CD4-positive, alpha-beta memory T cell (primary cell): ENCODE data around the gene L3MBTL2. TPM values are rescaled to one million over a fixed set of nuclear protein-coding genes. Genes with fewer than 3 reads are reported as not detected.

Experiments
- CTCF ChIA-PET: fragments of 350-600 bp; sonication (Branson Sonifier 250); formaldehyde crosslinking; loops from one replicate; lab custom pipeline; 2021; ENCODE audit warnings: inconsistent platforms; ENCODE audit not compliant: partially characterized antibody; lab: Charles Lee
- POLR2A ChIA-PET: fragments of 350-600 bp; sonication (Branson Sonifier 250); formaldehyde crosslinking; loops from one replicate; lab custom pipeline; 2021; ENCODE audit not compliant: partially characterized antibody; lab: Charles Lee
- DNase-seq, 5 donors: peaks; one replicate each; pipeline versions ENCODE4 v3.0.0 to v3.0.0-alpha.2; 2020 to 2022; ENCODE audit warnings: mixed read lengths in 1 of 5
- H3K27ac ChIP-seq: one replicate; pipeline ENCODE4 v1.7.0; 2013; ENCODE audit warnings: low read depth, low read length
- H3K27me3 ChIP-seq: 2 replicates; pipeline ENCODE4 v1.7.0; 2013; ENCODE audit warnings: mild to moderate bottlenecking, low read length, moderate library complexity; ENCODE audit not compliant: insufficient read depth
- H3K36me3 ChIP-seq: 2 replicates; pipeline ENCODE4 v1.7.0; 2013; ENCODE audit warnings: mild to moderate bottlenecking, low read length, moderate library complexity; ENCODE audit not compliant: insufficient read depth
- H3K4me1 ChIP-seq: 2 replicates; pipeline ENCODE4 v1.7.0; 2013; ENCODE audit warnings: mild to moderate bottlenecking, low read length, moderate library complexity; ENCODE audit not compliant: insufficient read depth
- H3K4me3 ChIP-seq, 2 donors: one replicate each; pipeline ENCODE4 v1.7.0; 2013; ENCODE audit warnings: low read length in 2 of 2, mild to moderate bottlenecking in 1 of 2
- H3K9me3 ChIP-seq, 2 donors: one replicate each; pipeline ENCODE4 v1.7.0; 2013; ENCODE audit warnings: low read length in 2 of 2, control low read depth in 1 of 2; ENCODE audit not compliant: control insufficient read depth in 1 of 2
- H3K27ac Mint-ChIP-seq, 7 donors: one replicate each; pipeline ENCODE4 v1.8.0; 2020 to 2021; ENCODE audit warnings: mixed read lengths in 7 of 7, mild to moderate bottlenecking in 6 of 7, inconsistent platforms in 3 of 7, moderate library complexity in 3 of 7
- H3K27me3 Mint-ChIP-seq, 2 donors: one replicate each; pipeline ENCODE4 v1.8.0; 2020 to 2021; ENCODE audit warnings: mixed read lengths in 2 of 2
- H3K36me3 Mint-ChIP-seq, 2 donors: one replicate each; pipeline ENCODE4 v1.8.0; 2020 to 2021; ENCODE audit warnings: mixed read lengths in 2 of 2, inconsistent platforms in 1 of 2, mild to moderate bottlenecking in 1 of 2
- H3K4me1 Mint-ChIP-seq, 4 donors: one replicate each; pipeline ENCODE4 v1.8.0; 2020 to 2021; ENCODE audit warnings: mixed read lengths in 4 of 4, mild to moderate bottlenecking in 1 of 4
- H3K4me3 Mint-ChIP-seq, 8 donors: one replicate each; pipeline ENCODE4 v1.8.0; 2020 to 2021; ENCODE audit warnings: mixed read lengths in 8 of 8, mild to moderate bottlenecking in 7 of 8, moderate library complexity in 6 of 8, inconsistent platforms in 3 of 8
- H3K9me3 Mint-ChIP-seq, 8 donors: one replicate each; pipeline ENCODE4 v1.8.0; 2020 to 2021; ENCODE audit warnings: mixed read lengths in 8 of 8, mild to moderate bottlenecking in 5 of 8, inconsistent platforms in 3 of 8, moderate library complexity in 1 of 8
- intact Hi-C: fragments of 100-400 bp; cut with micrococcal nuclease; formaldehyde crosslinking; loops from one replicate; pipeline ENCODE4 v1.15.1; 2023
- polyA plus RNA-seq, 2 donors: library from polyadenylated mRNA; unstranded; fragments of 300-500 nt; fragmentation: Illumina TruSeq; gene quantifications; one replicate each; pipeline ENCODE4 v1.2.3, GENCODE V29; 2021
- total RNA-seq, 2 experiments: library from RNA; stranded (reverse); gene quantifications; one replicate each; pipeline ENCODE4 v1.2.3, GENCODE V29; 2021

L3MBTL2 gene
- total and polyA plus RNA-seq, 4 experiments from 2014 or later, result 27.5 to 48.2 (median 35.4) TPM

GRCh38 chr22:41248314-41248713 lies 43.2 kb downstream of the L3MBTL2 start:
- intact Hi-C loops, result no loop called here
- CTCF ChIA-PET, result interaction anchor here (1.6 kb wide), 1 partner anchor 11 kb away, joined by 6 read pairs; no protein-coding TSS in a partner anchor
- H3K4me3 ChIP-seq, result no peak overlapping the region
- no peaks in the 10 kb centered on the region for H3K4me1 ChIP-seq
- H3K36me3 Mint-ChIP-seq, result peaks cover 19 to 55% of the 10 kb centered on the region in 2 donors
- no peaks in the 10 kb centered on the region for H3K9me3 ChIP-seq
- no peaks in the 10 kb centered on the region for H3K27me3 Mint-ChIP-seq
- H3K9me3 Mint-ChIP-seq, result no peaks in the 10 kb centered on the region
- no peaks in the 10 kb centered on the region for H3K27me3 ChIP-seq
- no peak overlapping the region for H3K4me3 Mint-ChIP-seq
- peaks cover 50% of the 10 kb centered on the region for H3K36me3 ChIP-seq
- POLR2A ChIA-PET, result no interaction called here
- H3K27ac ChIP-seq, result no peak overlapping the region
- no peak overlapping the region for H3K27ac Mint-ChIP-seq
- H3K4me1 Mint-ChIP-seq, result peaks cover 0 to 2% (median 0%) of the 10 kb centered on the region in 4 donors
- no peak for DNase-seq

DNA sequence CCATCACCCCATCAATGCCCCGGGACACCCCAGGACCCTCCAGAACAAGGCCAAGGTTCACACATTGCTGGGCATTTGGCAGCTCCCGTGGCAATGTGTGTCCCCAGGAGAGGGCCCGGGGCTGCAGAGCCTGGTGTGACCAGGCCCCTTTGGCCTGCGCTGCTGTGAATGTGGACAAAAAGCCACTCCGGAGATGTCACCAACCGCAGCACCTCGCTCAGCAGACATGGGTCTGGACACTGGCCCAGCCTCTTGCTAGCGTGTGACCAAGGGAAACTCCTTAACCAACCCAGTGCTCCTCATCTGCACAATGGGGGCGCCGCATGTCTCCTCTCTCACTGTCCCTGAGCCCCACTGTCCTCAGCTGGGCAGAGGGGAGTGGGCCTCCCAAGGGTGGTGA lies 43.6 kb downstream of the L3MBTL2 start:
- H3K36me3 Mint-ChIP-seq, result peaks cover 19 to 58% of the 10 kb centered on the region in 2 donors
- no peak overlapping the region for H3K4me3 Mint-ChIP-seq
- H3K36me3 ChIP-seq, result peaks cover 54% of the 10 kb centered on the region
- no peaks in the 10 kb centered on the region for H3K9me3 Mint-ChIP-seq
- no peak for DNase-seq
- no peaks in the 10 kb centered on the region for H3K4me1 ChIP-seq
- H3K4me1 Mint-ChIP-seq, result peaks cover 0 to 2% (median 0%) of the 10 kb centered on the region in 4 donors
- no peaks in the 10 kb centered on the region for H3K27me3 ChIP-seq
- CTCF ChIA-PET, result interaction anchor here (1.6 kb wide), 1 partner anchor 11 kb away, joined by 6 read pairs; no protein-coding TSS in a partner anchor
- no peak overlapping the region for H3K27ac Mint-ChIP-seq
- POLR2A ChIA-PET, result no interaction called here
- H3K27me3 Mint-ChIP-seq, result no peaks in the 10 kb centered on the region
- H3K9me3 ChIP-seq, result no peaks in the 10 kb centered on the region
- intact Hi-C loops, result no loop called here
- no peak overlapping the region for H3K4me3 ChIP-seq
- no peak overlapping the region for H3K27ac ChIP-seq

DNA sequence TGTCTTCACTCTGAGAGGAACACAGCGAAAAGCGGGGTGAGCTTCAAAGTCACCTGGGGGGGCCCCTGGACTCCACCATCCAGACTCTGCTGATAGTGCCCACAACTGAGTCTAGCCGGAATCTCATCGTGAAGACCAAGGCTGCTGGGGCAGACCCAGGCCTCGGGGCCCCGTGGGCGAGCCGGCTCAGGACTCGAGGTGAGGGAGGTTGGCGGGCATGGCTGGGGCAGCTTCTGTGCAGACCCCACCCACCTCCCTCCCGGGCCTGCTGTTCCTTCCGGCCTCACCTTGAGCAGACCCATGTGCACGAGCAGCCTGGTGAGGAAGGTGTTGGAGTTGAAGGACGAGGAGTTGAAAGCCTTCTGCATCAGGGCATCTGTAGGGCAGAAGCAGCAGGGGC lies 44.3 kb downstream of the L3MBTL2 start:
- ChIA-PET CTCF (no interaction called here), POLR2A (no interaction called here)
- Histone ChIP-seq H3K9me3 (no peaks in the 10 kb centered on the region), H3K27ac (no peak overlapping the region), H3K27me3 (no peaks in the 10 kb centered on the region), H3K4me1 (no peaks in the 10 kb centered on the region), H3K36me3 (peaks cover 59% of the 10 kb centered on the region), H3K4me3 (no peak overlapping the region)
- no peak overlapping the region for H3K27ac Mint-ChIP-seq
- H3K4me3 Mint-ChIP-seq, result no peak overlapping the region
- peaks cover 0 to 2% (median 0%) of the 10 kb centered on the region in 4 donors for H3K4me1 Mint-ChIP-seq
- H3K36me3 Mint-ChIP-seq, result peaks cover 23 to 63% of the 10 kb centered on the region in 2 donors
- no peak for DNase-seq
- intact Hi-C loops, result no loop called here
- no peaks in the 10 kb centered on the region for H3K27me3 Mint-ChIP-seq
- H3K9me3 Mint-ChIP-seq, result no peaks in the 10 kb centered on the region

DNA sequence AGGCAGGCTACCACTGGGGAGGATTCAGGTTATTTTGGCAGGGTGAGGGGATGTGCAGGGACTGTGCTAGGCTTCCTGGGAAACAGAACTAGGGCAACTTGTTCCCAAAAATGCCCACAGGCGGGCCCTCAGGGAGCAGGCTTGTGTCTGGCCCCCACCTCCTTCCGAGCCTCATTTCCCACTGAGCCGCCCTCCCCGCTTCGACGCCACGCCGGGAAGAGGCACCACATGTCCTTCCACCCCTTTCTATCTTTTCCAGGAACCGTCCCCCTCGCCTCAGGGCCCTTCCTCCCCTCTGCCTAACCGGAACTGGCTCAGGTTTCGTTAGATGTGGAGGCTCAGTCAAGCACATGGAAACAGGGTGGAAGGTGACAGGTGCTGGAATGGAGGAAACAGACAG lies 45.0 kb downstream of the L3MBTL2 start:
- H3K27ac ChIP-seq, result no peak overlapping the region
- H3K9me3 ChIP-seq, result no peaks in the 10 kb centered on the region
- Mint-ChIP-seq H3K27ac (peak overlapping the region in 1 of 7 donors; percentile 37), H3K9me3 (no peaks in the 10 kb centered on the region), H3K4me3 (no peak overlapping the region), H3K36me3 (peaks cover 23 to 63% of the 10 kb centered on the region in 2 donors), H3K27me3 (no peaks in the 10 kb centered on the region), H3K4me1 (no peaks in the 10 kb centered on the region)
- H3K27me3 ChIP-seq, result no peaks in the 10 kb centered on the region
- intact Hi-C loops, result no loop called here
- DNase-seq, result no peak
- no peak overlapping the region for H3K4me3 ChIP-seq
- H3K4me1 ChIP-seq, result no peaks in the 10 kb centered on the region
- ChIA-PET POLR2A (no interaction called here), CTCF (no interaction called here)
- H3K36me3 ChIP-seq, result peaks cover 59% of the 10 kb centered on the region

DNA sequence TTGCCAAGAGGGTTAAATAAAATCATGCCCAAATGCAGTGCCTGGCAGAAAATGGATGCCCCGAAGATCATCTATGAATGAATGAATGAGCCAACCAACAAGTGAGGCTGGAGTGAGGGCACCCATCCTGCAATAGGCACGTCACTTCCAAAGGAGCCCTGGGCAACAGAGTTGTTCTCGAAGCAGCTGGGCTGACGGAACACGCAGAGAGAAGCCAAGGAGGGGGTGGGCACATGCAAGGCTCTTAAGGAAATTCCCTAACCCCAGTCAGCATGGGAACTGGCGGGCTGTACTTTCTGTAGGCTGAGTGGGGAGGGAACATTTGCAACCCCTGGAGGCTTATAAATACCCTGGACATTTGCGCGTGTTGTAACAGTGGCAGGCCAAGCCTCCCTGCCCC lies 47.3 kb downstream of the L3MBTL2 start:
- intact Hi-C loops, result no loop called here
- Mint-ChIP-seq H3K4me3 (no peak overlapping the region), H3K9me3 (no peaks in the 10 kb centered on the region), H3K27ac (peak overlapping the region in 1 of 7 donors; percentile 40), H3K36me3 (peaks cover 29 to 75% of the 10 kb centered on the region in 2 donors), H3K27me3 (no peaks in the 10 kb centered on the region), H3K4me1 (peaks cover 0 to 2% (median 0%) of the 10 kb centered on the region in 4 donors)
- no peaks in the 10 kb centered on the region for H3K4me1 ChIP-seq
- H3K27me3 ChIP-seq, result no peaks in the 10 kb centered on the region
- ChIA-PET POLR2A (no interaction called here), CTCF (interaction anchor here (0.6 kb wide), 1 partner anchor 154 kb away, joined by 3 read pairs; no protein-coding TSS in a partner anchor)
- H3K9me3 ChIP-seq, result no peaks in the 10 kb centered on the region
- no peak for DNase-seq
- no peak overlapping the region for H3K4me3 ChIP-seq
- no peak overlapping the region for H3K27ac ChIP-seq
- peaks cover 73% of the 10 kb centered on the region for H3K36me3 ChIP-seq

DNA sequence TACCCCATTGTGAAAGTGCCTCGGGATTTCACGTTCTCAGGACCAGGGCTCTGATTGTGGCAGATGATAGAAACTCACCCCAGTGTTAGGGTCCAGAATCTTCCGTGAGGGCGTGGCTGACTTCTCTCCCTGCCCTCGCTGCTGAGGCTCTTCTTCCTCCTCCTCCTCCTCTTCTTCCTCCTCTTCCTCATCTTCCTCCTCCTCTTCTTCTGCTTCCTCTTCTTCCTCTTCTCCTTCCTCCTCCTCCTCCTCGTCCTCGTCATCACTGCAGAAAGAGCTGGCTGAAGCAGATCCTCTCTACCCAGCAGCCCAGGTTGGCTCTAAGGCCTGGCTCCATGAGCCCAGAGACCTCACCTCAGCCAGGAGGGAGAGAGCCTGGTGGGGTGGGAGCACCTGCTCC lies 49.1 kb downstream of the L3MBTL2 start:
- H3K9me3 Mint-ChIP-seq, result no peaks in the 10 kb centered on the region
- no peak for DNase-seq
- Histone ChIP-seq H3K36me3 (peaks cover 77% of the 10 kb centered on the region), H3K4me3 (no peak overlapping the region), H3K27me3 (no peaks in the 10 kb centered on the region), H3K27ac (no peak overlapping the region), H3K4me1 (no peaks in the 10 kb centered on the region), H3K9me3 (no peaks in the 10 kb centered on the region)
- POLR2A ChIA-PET, result no interaction called here
- peaks cover 32 to 84% of the 10 kb centered on the region in 2 donors for H3K36me3 Mint-ChIP-seq
- H3K27ac Mint-ChIP-seq, result peak overlapping the region in 2 of 7 donors; percentile 64 to 72
- no peak overlapping the region for H3K4me3 Mint-ChIP-seq
- intact Hi-C loops, result no loop called here
- H3K4me1 Mint-ChIP-seq, result peaks cover 0 to 2% (median 0%) of the 10 kb centered on the region in 4 donors
- CTCF ChIA-PET, result no interaction called here
- H3K27me3 Mint-ChIP-seq, result no peaks in the 10 kb centered on the region

- H3K27me3 Mint-ChIP-seq, result no peaks in the 10 kb centered on the region
- no peak overlapping the region for H3K4me3 Mint-ChIP-seq
- ChIA-PET CTCF (interaction anchor here (1.8 kb wide), 1 partner anchor 19 kb away, joined by 4 read pairs; no protein-coding TSS in a partner anchor), POLR2A (interaction anchor here (1.2 kb wide), 1 partner anchor 19 kb away, joined by 4 read pairs; no protein-coding TSS in a partner anchor)
- no peak for DNase-seq
- no peaks in the 10 kb centered on the region for H3K9me3 Mint-ChIP-seq
- Histone ChIP-seq H3K4me3 (no peak overlapping the region), H3K36me3 (peaks cover 71% of the 10 kb centered on the region), H3K4me1 (no peaks in the 10 kb centered on the region), H3K27me3 (no peaks in the 10 kb centered on the region), H3K27ac (no peak overlapping the region), H3K9me3 (no peaks in the 10 kb centered on the region)
- H3K4me1 Mint-ChIP-seq, result peaks cover 0 to 2% (median 0%) of the 10 kb centered on the region in 4 donors
- H3K27ac Mint-ChIP-seq, result peak overlapping the region in 3 of 7 donors; percentile 46 to 64 (median 54)
- H3K36me3 Mint-ChIP-seq, result peaks cover 27 to 79% of the 10 kb centered on the region in 2 donors
- intact Hi-C loops, result no loop called here
Measured at GRCh38 chr22:41256254-41257253, 51.4 kb downstream of the L3MBTL2 start.
